GM18517 (cell line): ENCODE measurements around the gene SPOCK1.
"Not testable (repeated sequence)": the region's sequence is repeated elsewhere in the genome, so short reads cannot be mapped to it uniquely, and the experiment has no call there.

Experiments used
- ATAC-seq: cut with Tn5 transposase; IDR thresholded peaks from one replicate; pipeline ENCODE4 v1.9.1; 2021; ENCODE audit warnings: mild to moderate bottlenecking, moderate library complexity; ENCODE audit not compliant: unreplicated experiment

Gene SPOCK1

GRCh38 chr5:137269946-137270345 is 229.2 kb downstream of the SPOCK1 start:
- no peak for ATAC-seq

GRCh38 chr5:137269274-137269673 is 229.9 kb downstream of the SPOCK1 start:
- ATAC-seq, result no peak

GRCh38 chr5:137268646-137269045 is 230.5 kb downstream of the SPOCK1 start:
- ATAC-seq, result no peak

GRCh38 chr5:137266186-137266585 is 232.9 kb downstream of the SPOCK1 start:
- no peak for ATAC-seq

- no peak for ATAC-seq
Observed at GRCh38 chr5:137265457-137265856, 233.7 kb downstream of the SPOCK1 start.

GRCh38 chr5:137264573-137264972 is 234.6 kb downstream of the SPOCK1 start:
- ATAC-seq, result no peak

- no peak for ATAC-seq
Observed at GRCh38 chr5:137264041-137264440, 235.1 kb downstream of the SPOCK1 start.

- ATAC-seq, result no peak
Observed at GRCh38 chr5:137263371-137264005, 235.6 kb downstream of the SPOCK1 start.

GRCh38 chr5:137262818-137263217 is 236.3 kb downstream of the SPOCK1 start:
- ATAC-seq, result no peak

GRCh38 chr5:137260820-137261695 is 238.1 kb downstream of the SPOCK1 start:
- no peak for ATAC-seq

GRCh38 chr5:137259115-137259514 is 240.0 kb downstream of the SPOCK1 start:
- ATAC-seq, result not testable (repeated sequence)

- ATAC-seq, result no peak
Observed at GRCh38 chr5:137254119-137255090, 244.7 kb downstream of the SPOCK1 start.

GRCh38 chr5:137252512-137252911 is 246.6 kb downstream of the SPOCK1 start:
- ATAC-seq, result no peak

GRCh38 chr5:137250421-137250820 is 248.7 kb downstream of the SPOCK1 start:
- no peak for ATAC-seq

- ATAC-seq, result no peak
Observed at GRCh38 chr5:137248527-137248926, 250.6 kb downstream of the SPOCK1 start.

GRCh38 chr5:137245438-137245837 is 253.7 kb downstream of the SPOCK1 start:
- ATAC-seq, result no peak

- ATAC-seq, result no peak
Observed at GRCh38 chr5:137240285-137240684, 258.8 kb downstream of the SPOCK1 start.

- ATAC-seq, result no peak
Observed at GRCh38 chr5:137236849-137237507, 262.1 kb downstream of the SPOCK1 start.

GRCh38 chr5:137236252-137236651 is 262.9 kb downstream of the SPOCK1 start:
- ATAC-seq, result no peak
